SU-DHL-6 (cell line): ENCODE measurements around the gene VWA2.

ENCODE experiments used
- EZH2phosphoT487 ChIP-seq: fragments of 200-600 bp; sonication (generic), shearing (Covaris generic); conservative IDR thresholded peaks from 2 replicates; pipeline ENCODE4 v1.6.1; 2018; ENCODE audit warnings: mild to moderate bottlenecking, antibody characterized with exemption, low read length, moderate library complexity, mixed read lengths
- TF ChIP-seq, protein P1 (sequence below): fragments of 200-600 bp; sonication (generic); IDR thresholded peaks from one replicate; pipeline ENCODE4 v1.5.1; 2017; ENCODE audit warnings: antibody characterized with exemption, mild to moderate bottlenecking, low read length, moderate library complexity; ENCODE audit not compliant: insufficient read depth, poor library complexity, severe bottlenecking

DNA sequence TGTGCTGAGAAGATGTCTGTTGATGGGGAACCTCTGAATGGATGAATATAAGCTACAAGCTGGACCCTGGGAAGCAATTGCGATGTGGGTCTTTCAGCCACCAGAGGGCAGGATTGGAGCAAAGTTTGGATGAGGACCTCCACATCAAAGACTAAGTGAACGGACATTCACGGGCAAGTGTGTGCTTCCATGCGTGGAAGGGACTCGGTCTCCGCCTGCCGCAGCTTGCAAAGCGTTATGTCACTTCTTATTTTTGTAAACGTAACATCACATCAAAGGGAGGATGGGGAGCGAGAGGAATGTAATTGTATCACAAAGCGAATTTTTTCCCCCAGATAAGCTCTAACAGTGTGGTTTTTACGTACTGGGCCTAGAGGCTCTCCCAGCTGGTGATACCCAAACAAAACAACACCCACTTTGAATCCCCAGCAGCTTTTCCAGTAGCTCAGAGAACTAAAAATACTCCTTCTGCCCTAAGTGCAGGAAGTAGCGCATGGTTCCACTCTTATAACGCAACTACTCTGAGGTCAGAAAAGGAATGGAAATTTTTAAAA is 65.0 kb downstream of the VWA2 start:
- TF ChIP-seq, protein P1, sequence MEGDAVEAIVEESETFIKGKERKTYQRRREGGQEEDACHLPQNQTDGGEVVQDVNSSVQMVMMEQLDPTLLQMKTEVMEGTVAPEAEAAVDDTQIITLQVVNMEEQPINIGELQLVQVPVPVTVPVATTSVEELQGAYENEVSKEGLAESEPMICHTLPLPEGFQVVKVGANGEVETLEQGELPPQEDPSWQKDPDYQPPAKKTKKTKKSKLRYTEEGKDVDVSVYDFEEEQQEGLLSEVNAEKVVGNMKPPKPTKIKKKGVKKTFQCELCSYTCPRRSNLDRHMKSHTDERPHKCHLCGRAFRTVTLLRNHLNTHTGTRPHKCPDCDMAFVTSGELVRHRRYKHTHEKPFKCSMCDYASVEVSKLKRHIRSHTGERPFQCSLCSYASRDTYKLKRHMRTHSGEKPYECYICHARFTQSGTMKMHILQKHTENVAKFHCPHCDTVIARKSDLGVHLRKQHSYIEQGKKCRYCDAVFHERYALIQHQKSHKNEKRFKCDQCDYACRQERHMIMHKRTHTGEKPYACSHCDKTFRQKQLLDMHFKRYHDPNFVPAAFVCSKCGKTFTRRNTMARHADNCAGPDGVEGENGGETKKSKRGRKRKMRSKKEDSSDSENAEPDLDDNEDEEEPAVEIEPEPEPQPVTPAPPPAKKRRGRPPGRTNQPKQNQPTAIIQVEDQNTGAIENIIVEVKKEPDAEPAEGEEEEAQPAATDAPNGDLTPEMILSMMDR, result peak; percentile 66
- no peak for TF ChIP-seq EZH2phosphoT487
